Right atrium auricular region (tissue), 2 donors: ENCODE results near the gene ARHGEF6. TPM values are rescaled to one million over a fixed set of nuclear protein-coding genes. Genes with fewer than 3 reads are reported as not detected.
A peak's percentile ranks its signal among the peaks of the same experiment; 100 is the strongest.

Experiments
- DNase-seq: peaks from one replicate; pipeline ENCODE4 v3.0.0-alpha.2; 2019; ENCODE audit warnings: low spot score
- H3K27ac ChIP-seq, 2 donors: fragments of 200-600 bp; sonication (generic); 1 replicate in 1 of 2; 2 replicates in 1 of 2; pipeline ENCODE4 v1.5.1; 2016 to 2019
- H3K27me3 ChIP-seq, 2 donors: fragments of 200-600 bp; sonication (generic); one replicate each; pipeline versions ENCODE4 v1.5.1 to v1.6.0; 2017 to 2019
- H3K36me3 ChIP-seq: fragments of 200-600 bp; sonication (generic); one replicate; pipeline ENCODE4 v1.5.1; 2016
- H3K4me1 ChIP-seq, 2 donors: fragments of 200-600 bp; sonication (generic); one replicate each; pipeline versions ENCODE4 v1.5.1 to v1.6.0; 2017 to 2019
- H3K4me3 ChIP-seq, 2 donors: fragments of 200-600 bp; sonication (generic); 1 replicate in 1 of 2; 2 replicates in 1 of 2; pipeline ENCODE4 v1.5.1; 2017 to 2019; ENCODE audit warnings: mild to moderate bottlenecking in 1 of 2, moderate library complexity in 1 of 2
- H3K9me3 ChIP-seq, 2 donors: fragments of 200-600 bp; sonication (generic); one replicate each; pipeline ENCODE4 v1.5.1; 2019
- total RNA-seq, 2 donors: library from RNA; depleted of rRNA; stranded (reverse); fragments of >200 nt; gene quantifications; one replicate each; pipeline ENCODE4 v1.1.0, GENCODE V29; 2016
- TF ChIP-seq, protein P1 (sequence below), 2 donors: fragments of 200-600 bp; sonication (generic); IDR thresholded peaks; one replicate each; pipeline ENCODE4 v1.5.1; 2019; ENCODE audit warnings: antibody characterized with exemption in 2 of 2

Gene ARHGEF6
- total RNA-seq, 2 donors from 2014 or later: 41.3 to 45.8 TPM

- Histone ChIP-seq H3K4me1 (no peaks in the 10 kb centered on the region), H3K9me3 (no peaks in the 10 kb centered on the region), H3K27ac (peak overlapping the region in 1 of 2 donors; percentile 12), H3K36me3 (no peaks in the 10 kb centered on the region), H3K4me3 (no peak overlapping the region), H3K27me3 (no peaks in the 10 kb centered on the region)
- no peak for DNase-seq
- TF ChIP-seq, protein P1, sequence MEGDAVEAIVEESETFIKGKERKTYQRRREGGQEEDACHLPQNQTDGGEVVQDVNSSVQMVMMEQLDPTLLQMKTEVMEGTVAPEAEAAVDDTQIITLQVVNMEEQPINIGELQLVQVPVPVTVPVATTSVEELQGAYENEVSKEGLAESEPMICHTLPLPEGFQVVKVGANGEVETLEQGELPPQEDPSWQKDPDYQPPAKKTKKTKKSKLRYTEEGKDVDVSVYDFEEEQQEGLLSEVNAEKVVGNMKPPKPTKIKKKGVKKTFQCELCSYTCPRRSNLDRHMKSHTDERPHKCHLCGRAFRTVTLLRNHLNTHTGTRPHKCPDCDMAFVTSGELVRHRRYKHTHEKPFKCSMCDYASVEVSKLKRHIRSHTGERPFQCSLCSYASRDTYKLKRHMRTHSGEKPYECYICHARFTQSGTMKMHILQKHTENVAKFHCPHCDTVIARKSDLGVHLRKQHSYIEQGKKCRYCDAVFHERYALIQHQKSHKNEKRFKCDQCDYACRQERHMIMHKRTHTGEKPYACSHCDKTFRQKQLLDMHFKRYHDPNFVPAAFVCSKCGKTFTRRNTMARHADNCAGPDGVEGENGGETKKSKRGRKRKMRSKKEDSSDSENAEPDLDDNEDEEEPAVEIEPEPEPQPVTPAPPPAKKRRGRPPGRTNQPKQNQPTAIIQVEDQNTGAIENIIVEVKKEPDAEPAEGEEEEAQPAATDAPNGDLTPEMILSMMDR (IDR thresholded peaks at IDR 0.05): no peak
These were observed 19.3 kb downstream of the ARHGEF6 start for GRCh38 chrX:136761421-136761820.

GRCh38 chrX:136759968-136760367, 20.8 kb downstream of the ARHGEF6 start:
- H3K36me3 ChIP-seq: no peaks in the 10 kb centered on the region
- no peak for DNase-seq
- no peaks in the 10 kb centered on the region for H3K9me3 ChIP-seq
- TF ChIP-seq, protein P1 (IDR thresholded peaks at IDR 0.05): no peak
- no peak overlapping the region for H3K4me3 ChIP-seq
- peak overlapping the region in 1 of 2 donors; percentile 53 for H3K27ac ChIP-seq
- H3K27me3 ChIP-seq: no peaks in the 10 kb centered on the region
- peaks cover 0 to 2% of the 10 kb centered on the region in 2 donors for H3K4me1 ChIP-seq

DNA sequence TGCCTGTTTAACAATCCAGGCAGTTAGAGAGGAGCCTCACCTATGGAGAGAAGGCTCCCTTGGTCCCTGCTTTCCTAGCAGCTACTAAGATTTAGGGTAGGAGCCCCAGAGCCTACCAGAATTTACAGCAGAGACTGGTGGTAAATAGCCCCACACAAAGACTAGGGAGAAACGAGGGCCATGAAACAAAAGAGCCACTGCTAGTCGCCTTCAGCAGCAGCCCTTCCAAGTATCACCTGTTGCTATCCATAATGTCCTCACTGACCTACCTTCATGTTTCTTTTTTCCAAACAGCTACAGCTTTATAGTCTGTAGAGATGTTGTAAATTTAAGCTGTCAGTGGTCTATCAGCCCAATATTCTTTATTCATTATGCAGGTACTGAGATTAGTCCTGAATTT, 25.3 kb downstream of the ARHGEF6 start:
- H3K27me3 ChIP-seq: no peaks in the 10 kb centered on the region
- H3K4me3 ChIP-seq: no peak overlapping the region
- H3K27ac ChIP-seq: peak overlapping the region in 1 of 2 donors; percentile 0
- no peak for DNase-seq
- TF ChIP-seq, protein P1 (IDR thresholded peaks at IDR 0.05): no peak
- H3K36me3 ChIP-seq: no peaks in the 10 kb centered on the region
- peaks cover 0 to 14% of the 10 kb centered on the region in 2 donors for H3K4me1 ChIP-seq
- H3K9me3 ChIP-seq: no peaks in the 10 kb centered on the region

GRCh38 chrX:136754651-136755050, 26.1 kb downstream of the ARHGEF6 start:
- Histone ChIP-seq H3K27ac (peak overlapping the region; percentile 0 to 31), H3K36me3 (no peaks in the 10 kb centered on the region), H3K27me3 (no peaks in the 10 kb centered on the region), H3K4me3 (no peak overlapping the region), H3K4me1 (peaks cover 0 to 14% of the 10 kb centered on the region in 2 donors), H3K9me3 (no peaks in the 10 kb centered on the region)
- DNase-seq: no peak
- TF ChIP-seq, protein P1 (IDR thresholded peaks at IDR 0.05): no peak

DNA sequence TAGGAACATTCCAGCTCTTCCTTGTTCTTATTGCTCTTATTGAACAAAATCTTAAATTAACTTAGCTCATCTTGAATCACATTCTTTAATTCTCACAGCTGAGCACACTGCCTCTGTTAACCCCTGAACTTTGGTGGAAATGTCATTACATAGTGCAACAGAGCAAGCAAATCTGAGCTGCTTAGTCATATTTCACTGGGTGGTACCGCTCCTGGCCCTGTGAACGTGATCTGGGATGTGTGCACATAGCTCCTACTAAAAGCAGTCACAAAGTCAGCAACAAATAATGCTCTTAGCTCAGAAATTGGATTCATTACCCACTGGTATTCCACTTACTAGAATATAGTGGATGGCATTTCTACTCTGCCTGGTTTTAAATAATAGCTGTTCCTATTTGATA, 27.9 kb downstream of the ARHGEF6 start:
- H3K4me1 ChIP-seq: peaks cover 0 to 14% of the 10 kb centered on the region in 2 donors
- peak overlapping the region in 1 of 2 donors; percentile 16 for H3K27ac ChIP-seq
- no peaks in the 10 kb centered on the region for H3K27me3 ChIP-seq
- H3K36me3 ChIP-seq: no peaks in the 10 kb centered on the region
- H3K9me3 ChIP-seq: no peaks in the 10 kb centered on the region
- no peak overlapping the region for H3K4me3 ChIP-seq
- no peak for DNase-seq
- TF ChIP-seq, protein P1 (IDR thresholded peaks at IDR 0.05): no peak

DNA sequence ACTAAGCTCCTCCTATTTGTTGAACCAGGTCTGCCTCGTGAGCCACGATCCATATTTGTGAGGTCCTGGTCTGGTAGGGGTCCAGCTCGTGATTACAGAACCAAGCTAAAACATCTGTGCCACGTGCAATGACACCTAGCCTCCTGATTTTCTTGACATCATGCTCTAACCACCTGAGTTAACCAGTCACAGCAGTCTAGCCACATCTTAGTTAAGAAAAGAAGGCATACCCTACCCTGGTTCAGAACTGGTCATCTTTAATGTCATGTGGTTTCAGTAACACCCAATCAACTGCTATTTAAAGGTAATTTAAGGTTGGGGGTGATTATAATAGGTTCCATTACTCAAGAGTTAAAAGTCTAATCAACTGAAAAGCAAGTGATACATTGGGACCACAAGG, 28.4 kb downstream of the ARHGEF6 start:
- DNase-seq: no peak
- no peaks in the 10 kb centered on the region for H3K36me3 ChIP-seq
- H3K27ac ChIP-seq: peak overlapping the region in 1 of 2 donors; percentile 16
- TF ChIP-seq, protein P1 (IDR thresholded peaks at IDR 0.05): no peak
- no peaks in the 10 kb centered on the region for H3K27me3 ChIP-seq
- H3K4me3 ChIP-seq: no peak overlapping the region
- no peaks in the 10 kb centered on the region for H3K9me3 ChIP-seq
- peaks cover 0 to 14% of the 10 kb centered on the region in 2 donors for H3K4me1 ChIP-seq
